Neutrophil (primary cell): Measurements from ENCODE around the gene GEMIN4.
A peak's percentile ranks its signal among the peaks of the same experiment; 100 is the strongest.

Source experiments
- H3K27ac ChIP-seq: fragments of 200-600 bp; sonication (generic); 2 replicates; pipeline ENCODE4 v1.5.1; 2016; ENCODE audit warnings: mild to moderate bottlenecking, moderate library complexity
- H3K27me3 ChIP-seq: fragments of 200-600 bp; sonication (generic); 2 replicates; pipeline ENCODE4 v1.6.0; 2016; ENCODE audit warnings: mild to moderate bottlenecking
- H3K36me3 ChIP-seq: fragments of 200-600 bp; sonication (generic); 2 replicates; pipeline ENCODE4 v1.5.1; 2017
- H3K4me1 ChIP-seq, 2 experiments: fragments of 200-600 bp in 1 of 2; sonication (generic) in 1 of 2; 1 replicate in 1 of 2; 2 replicates in 1 of 2; pipeline versions ENCODE4 v1.5.1 to v1.6.1; 2013 to 2016; ENCODE audit warnings: low read depth in 1 of 2, low read length in 1 of 2, mild to moderate bottlenecking in 1 of 2, moderate library complexity in 1 of 2; ENCODE audit not compliant: control insufficient read depth in 1 of 2, insufficient read depth in 1 of 2
- H3K4me3 ChIP-seq, 2 experiments: fragments of 200-600 bp in 1 of 2; sonication (generic) in 1 of 2; 1 replicate in 1 of 2; 2 replicates in 1 of 2; pipeline ENCODE4 v1.5.1; 2013 to 2016; ENCODE audit warnings: low read depth in 1 of 2, low read length in 1 of 2, mild to moderate bottlenecking in 1 of 2, moderate library complexity in 1 of 2
- H3K9me3 ChIP-seq: fragments of 200-600 bp; sonication (generic); 2 replicates; pipeline ENCODE4 v1.5.1; 2016
- CTCF ChIP-seq: fragments of 200-600 bp; sonication (generic); IDR thresholded peaks from 2 replicates; pipeline ENCODE4 v1.5.1; 2016; ENCODE audit warnings: antibody characterized with exemption

GEMIN4 gene

GRCh38 chr17:752002-752619, at the start of gene GEMIN4:
TSS of gene GEMIN4 (minus strand) at chr17:752264. CDS start at chr17:752142, 122 bp downstream.
- Histone ChIP-seq H3K4me1 (peaks cover 19 to 21% of the 10 kb centered on the region in 2 experiments), H3K36me3 (peaks cover 9% of the 10 kb centered on the region), H3K27ac (peak within 1 kb of the TSS; percentile 82), H3K4me3 (peak within 1 kb of the TSS; percentile 77 to 94), H3K27me3 (no peaks in the 10 kb centered on the region), H3K9me3 (no peaks in the 10 kb centered on the region)
- peak; percentile 93 for TF ChIP-seq CTCF

DNA sequence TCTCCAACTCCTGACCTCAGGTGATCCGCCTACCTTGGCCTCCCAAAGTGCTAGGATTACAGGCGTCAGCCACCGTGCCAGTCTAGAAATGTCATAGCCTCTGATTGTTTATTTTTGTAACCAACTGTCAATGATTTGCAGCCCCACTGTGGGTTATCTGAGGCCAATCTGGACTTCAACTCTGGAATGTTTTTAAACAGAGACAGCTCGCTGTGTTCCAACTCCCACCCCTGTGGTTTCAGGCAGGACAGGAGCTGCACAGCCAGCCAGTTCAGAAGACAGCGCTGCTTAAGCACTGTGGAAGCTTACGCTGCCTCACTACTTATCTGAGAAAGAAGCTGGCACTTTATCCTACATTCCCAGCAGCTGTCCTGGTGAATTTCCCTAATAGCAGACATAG, 49.6 kb upstream of the GEMIN4 start:
- Histone ChIP-seq H3K27me3 (no peaks in the 10 kb centered on the region), H3K27ac (no peak overlapping the region), H3K4me1 (no peaks in the 10 kb centered on the region), H3K36me3 (no peaks in the 10 kb centered on the region), H3K4me3 (no peak overlapping the region), H3K9me3 (no peaks in the 10 kb centered on the region)
- no peak for TF ChIP-seq CTCF

DNA sequence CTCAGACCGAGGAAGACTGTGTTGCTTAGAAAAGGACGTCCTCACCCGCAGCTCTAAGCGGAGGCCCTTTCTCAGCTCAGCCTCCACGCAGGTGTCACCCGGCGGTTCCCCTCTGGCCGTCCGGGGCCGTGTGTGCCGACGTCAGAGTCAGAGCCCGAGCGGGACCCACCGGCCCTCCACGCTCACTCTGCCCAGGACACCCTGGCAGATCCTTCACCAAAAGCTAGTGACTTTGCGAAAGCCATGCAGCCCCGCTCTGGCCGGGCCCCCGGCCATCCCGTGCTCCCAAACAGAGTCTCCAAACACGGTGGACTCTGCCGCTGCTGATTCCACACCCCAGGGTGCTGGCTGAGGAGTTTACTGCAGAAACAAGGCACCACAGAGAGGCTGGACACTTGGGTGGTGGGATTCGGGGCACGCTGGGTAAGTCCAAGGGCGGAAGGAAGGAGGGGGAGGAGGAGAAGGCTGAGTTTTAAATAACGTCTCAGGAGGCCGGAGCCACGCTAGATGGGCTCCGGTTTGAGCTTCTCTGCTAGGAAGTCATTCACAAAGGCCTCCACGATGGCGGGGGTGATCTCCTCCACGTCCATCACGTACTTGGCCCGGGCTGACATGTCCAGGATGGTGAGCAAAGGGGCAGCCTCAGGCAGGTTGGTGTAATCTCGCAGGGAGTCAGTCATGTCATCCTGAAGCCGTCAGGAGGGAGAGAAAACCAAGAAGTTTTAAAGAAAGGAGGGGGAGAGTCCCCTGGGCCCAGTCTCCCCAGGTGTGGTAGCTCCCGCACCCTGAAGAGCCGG, 48.6 kb upstream of the GEMIN4 start:
- Histone ChIP-seq H3K4me1 (no peaks in the 10 kb centered on the region), H3K4me3 (no peak overlapping the region), H3K27me3 (no peaks in the 10 kb centered on the region), H3K9me3 (no peaks in the 10 kb centered on the region), H3K27ac (no peak overlapping the region), H3K36me3 (no peaks in the 10 kb centered on the region)
- TF ChIP-seq CTCF = no peak

DNA sequence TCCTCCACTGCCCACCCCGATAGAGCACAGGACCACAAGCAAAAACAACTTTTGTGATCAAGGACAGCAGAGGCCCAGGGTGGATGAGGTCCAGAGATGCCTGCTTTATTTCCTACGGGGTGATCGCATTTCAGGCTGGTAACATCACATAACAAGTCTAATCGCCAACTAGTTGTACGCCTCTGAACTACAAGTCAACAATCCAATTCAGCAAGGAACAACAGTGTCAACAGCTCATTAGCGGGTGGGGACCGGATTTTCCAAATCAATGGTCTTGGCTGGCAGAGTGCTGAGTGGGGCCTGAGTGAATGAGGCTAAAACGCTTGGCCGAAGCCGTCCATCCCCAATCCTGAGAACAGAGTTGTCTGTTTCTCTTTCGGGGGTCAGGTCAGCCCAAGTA, 47.2 kb upstream of the GEMIN4 start:
- TF ChIP-seq CTCF = no peak
- Histone ChIP-seq H3K36me3 (no peaks in the 10 kb centered on the region), H3K9me3 (no peaks in the 10 kb centered on the region)

DNA sequence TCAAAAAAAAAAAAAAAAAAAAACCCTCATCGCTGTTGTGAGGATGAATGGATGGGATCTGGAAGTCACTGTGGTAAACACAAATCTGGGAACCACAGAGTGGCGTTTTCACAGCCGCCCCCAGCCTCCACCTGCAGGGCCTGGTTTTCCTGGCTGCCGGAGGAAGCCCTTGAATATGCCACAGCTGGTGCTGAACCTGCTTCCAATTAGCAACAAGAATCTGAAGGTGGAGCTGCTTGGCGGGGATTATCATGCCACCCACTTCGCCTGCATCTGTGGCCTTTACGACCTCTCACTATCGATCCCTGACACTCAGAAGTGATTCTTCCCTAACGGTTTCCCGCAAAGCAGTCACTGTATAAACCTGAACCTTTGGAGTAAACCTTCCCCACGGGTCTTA, 46.2 kb upstream of the GEMIN4 start:
- Histone ChIP-seq H3K27me3 (no peaks in the 10 kb centered on the region), H3K4me3 (no peak overlapping the region), H3K27ac (no peak overlapping the region), H3K36me3 (no peaks in the 10 kb centered on the region), H3K9me3 (no peaks in the 10 kb centered on the region), H3K4me1 (no peaks in the 10 kb centered on the region)
- no peak for TF ChIP-seq CTCF

More for the DNA sequence above, 47.2 kb upstream of the GEMIN4 start:
- Histone ChIP-seq H3K27me3 (no peaks in the 10 kb centered on the region), H3K27ac (no peak overlapping the region), H3K4me3 (no peak overlapping the region), H3K4me1 (no peaks in the 10 kb centered on the region)
